ENCODE data around the gene GPR39.

Gene GPR39

DNA sequence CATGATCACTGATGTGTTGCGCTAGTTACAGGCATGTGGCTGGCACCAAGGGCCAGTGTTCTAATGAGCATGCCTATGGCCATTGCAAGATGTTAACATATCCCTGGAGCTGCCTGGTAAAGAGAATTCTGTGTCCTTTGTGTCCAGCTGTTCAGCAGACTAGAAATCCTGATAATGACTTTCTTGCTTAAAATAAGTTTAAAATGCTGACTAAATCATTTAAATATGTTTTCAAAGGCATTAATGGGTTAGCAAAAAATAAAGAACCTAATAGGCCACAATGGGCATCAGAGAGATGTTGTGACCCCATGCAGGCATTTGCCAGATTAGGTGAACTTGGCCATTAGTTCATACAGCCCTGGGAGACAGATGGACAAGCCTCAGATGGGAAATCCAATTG is 67.5 kb downstream of the GPR39 start:
- TF ChIP-seq, protein P1, sequence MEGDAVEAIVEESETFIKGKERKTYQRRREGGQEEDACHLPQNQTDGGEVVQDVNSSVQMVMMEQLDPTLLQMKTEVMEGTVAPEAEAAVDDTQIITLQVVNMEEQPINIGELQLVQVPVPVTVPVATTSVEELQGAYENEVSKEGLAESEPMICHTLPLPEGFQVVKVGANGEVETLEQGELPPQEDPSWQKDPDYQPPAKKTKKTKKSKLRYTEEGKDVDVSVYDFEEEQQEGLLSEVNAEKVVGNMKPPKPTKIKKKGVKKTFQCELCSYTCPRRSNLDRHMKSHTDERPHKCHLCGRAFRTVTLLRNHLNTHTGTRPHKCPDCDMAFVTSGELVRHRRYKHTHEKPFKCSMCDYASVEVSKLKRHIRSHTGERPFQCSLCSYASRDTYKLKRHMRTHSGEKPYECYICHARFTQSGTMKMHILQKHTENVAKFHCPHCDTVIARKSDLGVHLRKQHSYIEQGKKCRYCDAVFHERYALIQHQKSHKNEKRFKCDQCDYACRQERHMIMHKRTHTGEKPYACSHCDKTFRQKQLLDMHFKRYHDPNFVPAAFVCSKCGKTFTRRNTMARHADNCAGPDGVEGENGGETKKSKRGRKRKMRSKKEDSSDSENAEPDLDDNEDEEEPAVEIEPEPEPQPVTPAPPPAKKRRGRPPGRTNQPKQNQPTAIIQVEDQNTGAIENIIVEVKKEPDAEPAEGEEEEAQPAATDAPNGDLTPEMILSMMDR (IDR thresholded peaks at IDR 0.05): no peak
- Histone ChIP-seq H3K27me3 (no peaks in the 10 kb centered on the region), H3K4me3 (no peak overlapping the region), H3K9me3 (no peaks in the 10 kb centered on the region), H3K27ac (no peak overlapping the region), H3K4me1 (no peaks in the 10 kb centered on the region), H3K36me3 (no peaks in the 10 kb centered on the region)
- intact Hi-C loops (cut with DNase I; ENCODE audit: low total_unique reads): no loop called here
- DNase-seq: no peak

DNA sequence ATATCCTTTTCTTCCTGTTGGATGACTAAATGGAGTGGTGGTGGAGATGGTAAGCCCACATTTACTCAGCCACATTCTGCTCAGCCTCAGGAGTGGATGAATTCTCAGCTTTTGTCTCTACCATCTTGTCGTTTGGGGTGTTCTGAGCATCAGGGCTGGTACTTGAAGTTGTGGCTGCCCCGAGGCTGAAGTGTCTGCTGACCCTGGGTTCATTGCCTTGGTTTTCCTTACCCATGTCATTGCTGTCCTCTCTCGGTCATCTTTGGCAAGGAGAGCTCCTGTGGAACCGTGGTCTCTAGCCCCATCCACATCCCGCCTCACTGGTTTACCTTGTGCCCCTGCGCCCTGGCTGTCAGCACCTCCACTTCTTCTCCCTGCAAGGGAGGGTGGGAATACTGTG is 71.9 kb downstream of the GPR39 start:
- intact Hi-C loops (cut with DNase I; ENCODE audit: low total_unique reads): no loop called here
- no peak for DNase-seq

DNA sequence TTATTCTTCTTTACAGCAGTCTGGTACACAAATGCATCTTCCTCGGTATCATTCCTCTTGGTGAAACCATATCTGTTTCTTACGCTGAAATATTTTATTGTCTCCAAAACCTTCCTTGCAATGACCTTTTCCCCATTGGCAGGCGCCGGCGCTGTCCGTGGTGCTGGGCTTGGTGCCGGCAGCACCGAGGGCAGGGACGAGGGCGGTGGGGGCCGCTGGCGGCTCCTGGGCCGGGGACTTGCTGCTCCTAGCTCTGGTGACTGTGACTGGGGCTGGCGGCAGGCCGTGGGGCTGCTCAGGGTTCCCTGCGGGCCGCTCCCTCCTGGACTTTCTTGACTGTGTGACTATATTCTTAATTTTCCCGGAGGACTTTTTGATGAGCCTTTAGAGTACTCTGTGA is 72.5 kb downstream of the GPR39 start:
- Histone ChIP-seq H3K27ac (no peak overlapping the region), H3K36me3 (no peaks in the 10 kb centered on the region), H3K4me1 (no peaks in the 10 kb centered on the region), H3K4me3 (no peak overlapping the region), H3K9me3 (no peaks in the 10 kb centered on the region), H3K27me3 (no peaks in the 10 kb centered on the region)
- no peak for DNase-seq
- TF ChIP-seq, protein P1 (IDR thresholded peaks at IDR 0.05): no peak
- intact Hi-C loops (cut with DNase I; ENCODE audit: low total_unique reads): no loop called here

More for the DNA sequence above, 71.9 kb downstream of the GPR39 start:
- H3K4me1 ChIP-seq: no peaks in the 10 kb centered on the region
- no peaks in the 10 kb centered on the region for H3K36me3 ChIP-seq
- no peaks in the 10 kb centered on the region for H3K9me3 ChIP-seq
- H3K27ac ChIP-seq: no peak overlapping the region
- H3K4me3 ChIP-seq: no peak overlapping the region
- no peaks in the 10 kb centered on the region for H3K27me3 ChIP-seq
- TF ChIP-seq, protein P1 (IDR thresholded peaks at IDR 0.05): no peak

DNA sequence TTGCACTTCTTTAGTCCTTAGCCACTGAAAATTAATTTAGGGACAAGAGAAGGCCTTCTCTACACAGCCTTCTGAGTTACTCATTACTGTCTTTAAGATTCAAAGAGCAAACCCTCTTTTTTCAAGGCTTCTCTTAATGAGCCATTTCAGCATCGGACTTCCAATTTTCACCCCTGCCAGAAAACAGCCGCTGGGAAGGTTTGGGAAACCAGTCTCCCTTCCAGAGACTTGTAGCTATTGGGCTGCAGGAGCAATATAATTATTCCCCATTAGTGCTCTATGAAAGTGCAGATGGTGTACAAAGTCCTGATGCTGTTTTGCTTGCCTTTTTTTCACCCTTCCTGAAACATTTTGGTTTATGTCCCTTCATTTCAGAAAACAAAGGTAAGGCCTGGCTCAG is 79.3 kb downstream of the GPR39 start:
- Histone ChIP-seq H3K4me3 (no peak overlapping the region), H3K36me3 (no peaks in the 10 kb centered on the region), H3K4me1 (no peaks in the 10 kb centered on the region), H3K9me3 (no peaks in the 10 kb centered on the region), H3K27ac (no peak overlapping the region), H3K27me3 (no peaks in the 10 kb centered on the region)
- no peak for DNase-seq
- intact Hi-C loops (cut with DNase I; ENCODE audit: low total_unique reads): no loop called here
- TF ChIP-seq, protein P1 (IDR thresholded peaks at IDR 0.05): no peak

DNA sequence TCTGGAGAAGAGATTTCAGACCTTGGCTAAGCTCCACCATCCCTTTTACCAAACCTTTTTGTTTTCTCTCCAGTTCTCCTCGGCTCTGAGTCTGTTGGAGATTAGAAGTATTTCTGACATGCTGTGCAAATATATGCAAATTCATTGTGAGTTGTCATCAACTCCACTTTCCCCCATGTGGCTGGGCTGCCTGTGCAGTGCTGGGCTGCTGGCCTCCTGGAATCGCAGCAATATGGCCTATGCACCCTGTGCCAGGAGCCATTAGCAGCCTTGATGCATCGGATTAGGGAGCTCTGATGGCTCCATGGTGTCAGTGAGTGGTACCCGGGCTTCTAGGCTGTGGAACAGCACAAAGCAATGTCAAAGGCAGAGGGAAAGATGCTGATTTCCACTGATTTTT is 80.0 kb downstream of the GPR39 start:
- no peak for DNase-seq
- TF ChIP-seq, protein P1 (IDR thresholded peaks at IDR 0.05): no peak

DNA sequence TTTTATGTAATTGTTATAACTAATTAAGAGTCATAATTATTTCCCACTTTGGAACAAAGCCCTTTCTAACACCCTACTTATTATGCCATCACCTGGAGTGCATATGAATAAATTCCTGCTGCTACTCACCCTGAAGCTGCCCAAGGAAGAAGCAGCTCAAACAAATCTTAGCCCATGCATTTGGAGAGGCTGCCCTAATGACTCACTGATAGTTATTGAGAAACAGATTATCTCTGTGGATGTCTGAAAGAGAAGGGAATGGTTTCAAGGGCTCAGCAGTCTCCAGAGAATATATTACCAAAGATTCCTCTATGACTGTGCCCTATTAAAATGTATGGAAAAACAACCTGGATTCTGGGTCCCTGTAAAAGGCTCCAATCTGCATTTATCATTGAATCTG is 81.0 kb downstream of the GPR39 start:
- DNase-seq: no peak
- Histone ChIP-seq H3K27ac (no peak overlapping the region), H3K9me3 (peaks cover 0 to 6% (median 0%) of the 10 kb centered on the region in 3 donors), H3K27me3 (no peaks in the 10 kb centered on the region), H3K4me3 (no peak overlapping the region), H3K4me1 (no peaks in the 10 kb centered on the region), H3K36me3 (no peaks in the 10 kb centered on the region)
- intact Hi-C loops (cut with DNase I; ENCODE audit: low total_unique reads): no loop called here
- TF ChIP-seq, protein P1 (IDR thresholded peaks at IDR 0.05): no peak

More for the DNA sequence above, 80.0 kb downstream of the GPR39 start:
- no peaks in the 10 kb centered on the region for H3K9me3 ChIP-seq
- intact Hi-C loops (cut with DNase I; ENCODE audit: low total_unique reads): no loop called here
- H3K4me1 ChIP-seq: no peaks in the 10 kb centered on the region
- no peak overlapping the region for H3K4me3 ChIP-seq
- no peaks in the 10 kb centered on the region for H3K27me3 ChIP-seq
- no peak overlapping the region for H3K27ac ChIP-seq
- H3K36me3 ChIP-seq: no peaks in the 10 kb centered on the region

Measured in tibial artery (tissue), 4 donors.